HG02852 (cell line): Measurements from ENCODE around the gene MAP2K6.
A peak's percentile ranks its signal among the peaks of the same experiment; 100 is the strongest.
"Not testable (repeated sequence)": the region's sequence is repeated elsewhere in the genome, so short reads cannot be mapped to it uniquely, and the experiment has no call there.

Source experiments
- ATAC-seq: cut with Tn5 transposase; IDR thresholded peaks from one replicate; pipeline ENCODE4 v1.9.1; 2021; ENCODE audit warnings: mild to moderate bottlenecking, moderate library complexity; ENCODE audit not compliant: unreplicated experiment

The MAP2K6 gene

DNA sequence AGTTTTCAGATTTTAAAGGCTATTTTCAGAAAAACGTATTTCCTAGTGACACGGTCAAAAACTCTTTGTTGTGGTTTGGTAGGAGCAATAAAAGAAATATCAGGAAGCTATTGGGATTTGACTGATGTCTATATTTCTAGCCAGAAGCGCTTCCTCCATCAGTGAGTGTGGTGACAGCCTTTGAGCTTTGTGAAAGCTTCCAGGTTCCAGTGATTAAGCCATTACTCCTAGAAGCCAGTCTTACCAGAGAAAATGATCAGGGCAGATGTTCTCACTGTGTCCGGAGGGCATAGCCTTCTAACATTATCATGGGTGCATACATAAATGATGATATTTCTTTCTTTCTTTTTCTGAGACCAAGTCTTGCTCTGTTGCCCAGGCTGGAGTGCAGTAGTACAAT, 39.6 kb downstream of the MAP2K6 start:
- no peak for ATAC-seq

- ATAC-seq = no peak
Observed at GRCh38 chr17:69455040-69455439, 40.5 kb downstream of the MAP2K6 start.

DNA sequence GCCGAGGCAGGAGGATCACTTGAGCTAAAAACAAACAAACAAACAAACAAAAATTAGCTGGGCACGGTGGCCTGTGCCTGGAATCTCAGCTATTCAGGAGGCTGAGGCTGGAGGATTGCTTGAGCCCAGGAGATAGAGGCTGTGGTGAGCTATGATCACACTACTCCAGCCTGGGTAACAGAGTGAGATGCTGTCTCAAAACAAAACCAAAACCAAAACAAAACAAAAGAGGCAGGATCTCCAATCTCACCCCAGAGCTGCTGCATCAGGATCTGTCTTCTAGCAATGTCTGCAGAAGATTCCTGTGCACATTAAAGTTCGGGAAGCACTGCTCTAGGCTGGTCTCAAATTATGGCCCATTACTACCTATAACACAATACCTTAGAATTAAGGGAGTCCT, 43.1 kb downstream of the MAP2K6 start:
- ATAC-seq = peak; percentile 56

DNA sequence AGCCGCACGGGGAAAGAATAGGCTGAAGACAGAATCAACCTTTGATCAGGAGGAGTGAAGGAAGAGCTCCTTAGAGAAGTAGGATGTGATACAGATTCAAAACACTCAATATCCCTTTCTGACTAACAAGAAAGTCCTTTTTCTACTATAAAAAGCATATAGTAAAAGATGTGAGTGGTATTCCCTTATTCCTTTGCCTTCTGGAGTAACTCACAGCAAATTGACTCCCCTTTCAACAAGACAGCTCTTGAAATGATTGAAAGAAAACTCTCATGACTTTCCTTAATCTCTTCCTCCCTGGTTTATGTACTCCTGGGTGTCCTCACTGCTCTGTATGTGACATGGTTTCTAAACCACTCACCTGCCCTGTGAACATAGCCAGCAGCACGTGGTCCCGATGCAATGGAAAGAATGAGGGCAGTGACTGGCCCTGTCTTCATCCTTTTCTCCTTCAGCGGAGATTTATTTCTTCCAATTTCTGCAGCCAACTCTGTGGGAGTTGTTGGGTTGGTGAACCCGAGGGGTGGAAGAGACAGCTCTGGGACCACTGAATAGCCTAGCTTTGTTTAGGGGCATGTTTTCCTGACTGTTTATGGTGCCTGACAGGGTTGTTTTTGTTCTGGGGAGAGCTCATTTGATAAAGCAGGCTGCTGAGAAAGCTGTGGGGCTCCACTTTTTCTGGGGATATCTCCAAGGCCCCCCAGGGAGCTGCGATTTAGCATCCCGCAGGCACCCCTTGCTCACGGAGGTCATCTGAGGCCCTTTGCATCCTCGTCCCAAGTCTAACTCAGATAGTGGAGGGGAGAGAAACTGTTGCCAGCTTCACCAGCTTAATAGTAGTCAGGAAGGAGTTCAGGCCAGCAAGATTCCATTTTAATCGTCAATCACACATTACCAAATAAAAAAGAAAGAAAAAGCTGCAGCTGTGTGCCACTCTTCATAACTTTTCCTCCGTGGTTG, 46.7 kb downstream of the MAP2K6 start:
- ATAC-seq = no peak

- ATAC-seq = no peak
Observed at GRCh38 chr17:69461951-69462369, 47.5 kb downstream of the MAP2K6 start.

- no peak for ATAC-seq
Observed at GRCh38 chr17:69462882-69463281, 48.4 kb downstream of the MAP2K6 start.

DNA sequence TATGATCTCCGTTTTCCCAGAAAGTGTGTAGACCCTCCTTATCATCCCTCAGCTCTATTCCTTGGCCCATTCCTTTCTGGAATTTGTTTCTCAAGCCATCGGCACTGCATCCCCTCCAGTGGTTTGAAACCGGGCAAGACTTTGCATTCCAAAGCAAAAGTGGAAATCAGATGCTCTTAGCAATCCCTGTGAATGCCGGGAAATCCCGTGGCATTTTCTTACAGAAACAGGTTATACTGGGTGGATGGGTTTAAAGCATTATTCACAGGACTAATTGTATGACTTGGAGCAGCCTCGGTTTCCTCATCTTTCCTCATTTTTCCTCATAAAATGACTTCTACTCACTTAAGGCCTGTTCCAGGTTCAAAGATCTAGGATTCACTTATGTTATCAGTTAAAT, 52.0 kb downstream of the MAP2K6 start:
- ATAC-seq = no peak

GRCh38 chr17:69466905-69467667, 52.6 kb downstream of the MAP2K6 start:
- ATAC-seq = no peak

GRCh38 chr17:69468207-69468606, 53.7 kb downstream of the MAP2K6 start:
- ATAC-seq = no peak

- no peak for ATAC-seq
Observed at GRCh38 chr17:69470702-69471101, 56.2 kb downstream of the MAP2K6 start.

GRCh38 chr17:69471406-69471805, 56.9 kb downstream of the MAP2K6 start:
- ATAC-seq = no peak

GRCh38 chr17:69473841-69474831, 59.6 kb downstream of the MAP2K6 start:
- ATAC-seq = no peak

DNA sequence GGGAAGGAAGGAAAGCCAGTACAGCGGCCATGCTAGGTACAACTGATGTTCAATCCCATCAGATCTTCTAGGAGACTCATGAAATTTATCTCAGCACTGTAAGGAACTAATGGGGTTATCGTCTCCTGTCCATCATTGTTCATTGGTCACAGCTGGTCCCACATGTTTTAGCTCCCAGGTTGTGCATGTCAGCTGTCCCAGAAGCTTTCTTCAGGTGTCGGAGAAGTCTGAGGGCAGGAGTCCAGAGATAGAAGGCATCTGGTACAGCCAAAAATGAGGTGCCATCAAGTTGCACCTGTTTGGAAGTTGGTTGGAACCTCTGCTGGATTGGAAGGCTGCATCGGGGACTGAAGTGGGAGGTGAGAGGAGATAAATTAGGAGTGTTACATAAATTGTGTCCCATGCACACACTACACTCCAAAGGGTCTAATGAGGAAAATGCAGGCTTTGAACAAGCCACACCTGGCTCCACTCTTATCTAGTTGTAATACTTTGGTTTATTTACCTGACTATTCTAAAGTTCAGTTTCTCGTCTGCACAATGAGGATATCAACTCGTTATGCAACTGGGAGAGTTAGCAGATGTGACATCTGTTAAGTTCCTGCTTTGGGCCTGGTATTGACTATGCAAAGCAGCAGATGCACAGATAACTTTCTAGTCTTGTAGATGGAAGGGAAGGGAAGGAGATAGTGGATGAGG, 62.9 kb downstream of the MAP2K6 start:
- no peak for ATAC-seq

GRCh38 chr17:69477903-69478266, 63.4 kb downstream of the MAP2K6 start:
- no peak for ATAC-seq

GRCh38 chr17:69478916-69479315, 64.4 kb downstream of the MAP2K6 start:
- no peak for ATAC-seq

GRCh38 chr17:69479756-69480155, 65.3 kb downstream of the MAP2K6 start:
- not testable (repeated sequence) for ATAC-seq

- ATAC-seq = no peak
Observed at GRCh38 chr17:69480245-69480644, 65.7 kb downstream of the MAP2K6 start.

- ATAC-seq = no peak
Observed at GRCh38 chr17:69485251-69485661, 70.8 kb downstream of the MAP2K6 start.

DNA sequence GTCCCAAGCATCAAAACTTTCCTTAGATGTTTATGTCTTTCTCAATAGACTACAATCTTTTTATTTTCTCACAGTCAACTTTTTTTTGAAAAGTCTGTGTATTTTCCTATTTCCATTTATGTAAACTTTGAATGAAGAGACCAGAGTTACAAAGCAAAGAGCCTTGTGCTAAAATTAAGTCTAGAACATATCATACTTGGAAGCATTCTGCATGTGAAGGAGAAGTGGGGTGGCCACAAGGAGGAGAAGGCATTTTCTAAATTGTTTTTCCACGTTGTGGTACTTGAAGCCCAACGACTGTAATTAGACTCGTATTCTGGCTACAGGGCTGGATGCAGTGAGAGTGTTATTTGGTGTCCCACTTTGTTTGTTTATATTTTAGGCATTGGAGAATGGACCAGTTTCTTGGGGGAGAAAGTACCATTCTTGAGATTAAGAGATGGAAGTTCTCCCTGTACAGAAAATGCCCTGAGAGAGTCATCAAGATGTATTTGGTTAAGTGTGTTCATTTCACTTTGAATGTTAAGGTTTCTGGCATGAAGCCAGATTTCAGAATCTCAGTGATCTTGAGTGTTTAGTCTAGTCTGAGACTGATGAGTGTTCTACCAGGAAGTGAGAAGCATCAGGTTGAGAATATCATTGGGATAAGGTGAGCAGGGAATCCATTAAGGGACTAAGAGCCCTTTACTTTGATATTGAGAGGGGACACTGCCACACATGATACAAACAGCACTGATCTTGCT, 71.6 kb downstream of the MAP2K6 start:
- no peak for ATAC-seq
